Measurements from ENCODE around the gene YBEY.
"Not testable (repeated sequence)": the region's sequence is repeated elsewhere in the genome, so short reads cannot be mapped to it uniquely, and the experiment has no call there.

YBEY gene, protein sequence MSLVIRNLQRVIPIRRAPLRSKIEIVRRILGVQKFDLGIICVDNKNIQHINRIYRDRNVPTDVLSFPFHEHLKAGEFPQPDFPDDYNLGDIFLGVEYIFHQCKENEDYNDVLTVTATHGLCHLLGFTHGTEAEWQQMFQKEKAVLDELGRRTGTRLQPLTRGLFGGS

GRCh38 chr21:46285761-46286647, at the start of gene YBEY:
TSS of gene YBEY (plus strand) at chr21:46286342. CDS start at chr21:46286914, 572 bp downstream.
- ATAC-seq, result peak; percentile 91 to 92

DNA sequence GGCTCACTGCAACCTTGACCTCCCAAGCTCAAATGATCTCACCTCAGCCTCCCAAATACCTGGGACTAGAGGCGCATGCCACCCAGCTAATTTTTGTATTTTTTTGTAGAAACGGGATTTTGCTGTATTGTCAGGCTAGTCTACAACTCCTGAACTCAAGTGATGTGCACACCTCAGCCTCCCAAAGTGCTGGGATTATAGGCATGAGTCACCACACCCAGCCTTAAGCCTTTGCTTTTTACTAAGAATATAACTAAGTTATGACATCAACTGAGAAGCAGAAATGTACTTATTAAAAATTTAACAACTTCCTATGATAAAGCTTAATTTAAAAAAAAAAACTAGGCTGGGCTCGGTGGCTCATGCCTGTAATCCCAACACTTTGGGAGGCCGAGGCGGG, 48.7 kb upstream of the YBEY start:
- ATAC-seq, result no peak

DNA sequence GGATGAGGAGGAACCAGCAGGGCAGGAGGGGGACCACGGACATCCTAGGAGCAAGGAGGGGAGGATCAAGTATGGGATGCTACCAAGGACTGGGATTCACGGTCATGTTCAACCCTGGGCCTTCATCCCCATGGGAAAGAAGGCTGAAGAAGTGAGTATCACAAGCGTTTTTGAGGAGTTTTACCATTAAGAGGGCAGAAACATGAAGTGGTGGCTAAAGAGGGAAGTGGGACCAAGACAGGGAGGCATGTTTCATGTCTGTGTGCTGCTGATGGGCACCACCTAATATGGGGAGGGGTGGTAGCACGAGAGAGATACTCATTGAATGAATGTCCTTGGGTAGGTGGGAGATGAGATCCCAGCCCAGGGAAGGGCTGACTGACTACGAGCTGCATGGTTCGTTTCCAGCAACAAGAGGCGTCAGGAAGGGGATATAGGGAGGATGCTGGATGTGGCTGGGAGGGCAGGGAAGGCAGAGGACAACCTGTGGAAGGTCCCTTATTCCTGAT, 46.3 kb upstream of the YBEY start:
- no peak for ATAC-seq

GRCh38 chr21:46241577-46241976, 44.6 kb upstream of the YBEY start:
- not testable (repeated sequence) for ATAC-seq

GRCh38 chr21:46243325-46243724, 42.8 kb upstream of the YBEY start:
- ATAC-seq, result no peak

- no peak for ATAC-seq
These were observed 42.2 kb upstream of the YBEY start for GRCh38 chr21:46243960-46244361.

GRCh38 chr21:46244602-46245001, 41.5 kb upstream of the YBEY start:
- no peak for ATAC-seq

DNA sequence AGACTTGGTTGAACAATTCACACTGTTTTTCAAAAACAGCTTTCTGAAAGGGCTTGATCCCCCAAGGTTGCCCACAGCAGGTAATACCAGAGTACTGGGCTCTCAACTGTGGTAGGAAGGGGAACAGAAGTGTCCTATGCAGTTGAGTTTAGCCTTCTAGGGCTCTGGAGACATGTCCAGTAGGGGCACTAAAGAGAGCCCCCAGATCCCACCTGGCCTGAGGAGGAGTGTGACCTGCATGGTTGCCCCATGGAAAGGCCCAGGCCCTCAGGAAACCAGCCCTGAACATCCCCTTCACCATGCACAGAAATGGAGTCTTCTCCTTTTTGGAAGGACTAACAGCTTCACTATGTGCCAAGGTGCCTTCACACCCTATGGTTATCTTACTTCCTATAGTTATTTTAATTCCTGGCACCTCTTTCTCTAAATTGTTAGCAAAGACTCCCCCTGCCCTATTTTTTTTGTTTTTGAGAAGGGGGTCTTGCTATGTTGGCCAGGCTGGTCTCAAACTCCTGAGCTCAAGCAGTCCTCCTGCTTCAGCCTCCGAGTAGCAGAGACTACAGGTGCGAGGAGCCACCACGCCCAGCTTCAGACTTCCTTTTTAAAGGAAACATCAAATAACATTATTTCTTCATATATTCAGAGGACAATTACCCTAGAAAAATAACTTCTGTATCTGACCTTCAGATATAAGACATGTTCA, 40.8 kb upstream of the YBEY start:
- no peak for ATAC-seq

- no peak for ATAC-seq
These were observed 39.8 kb upstream of the YBEY start for GRCh38 chr21:46246345-46246744.

DNA sequence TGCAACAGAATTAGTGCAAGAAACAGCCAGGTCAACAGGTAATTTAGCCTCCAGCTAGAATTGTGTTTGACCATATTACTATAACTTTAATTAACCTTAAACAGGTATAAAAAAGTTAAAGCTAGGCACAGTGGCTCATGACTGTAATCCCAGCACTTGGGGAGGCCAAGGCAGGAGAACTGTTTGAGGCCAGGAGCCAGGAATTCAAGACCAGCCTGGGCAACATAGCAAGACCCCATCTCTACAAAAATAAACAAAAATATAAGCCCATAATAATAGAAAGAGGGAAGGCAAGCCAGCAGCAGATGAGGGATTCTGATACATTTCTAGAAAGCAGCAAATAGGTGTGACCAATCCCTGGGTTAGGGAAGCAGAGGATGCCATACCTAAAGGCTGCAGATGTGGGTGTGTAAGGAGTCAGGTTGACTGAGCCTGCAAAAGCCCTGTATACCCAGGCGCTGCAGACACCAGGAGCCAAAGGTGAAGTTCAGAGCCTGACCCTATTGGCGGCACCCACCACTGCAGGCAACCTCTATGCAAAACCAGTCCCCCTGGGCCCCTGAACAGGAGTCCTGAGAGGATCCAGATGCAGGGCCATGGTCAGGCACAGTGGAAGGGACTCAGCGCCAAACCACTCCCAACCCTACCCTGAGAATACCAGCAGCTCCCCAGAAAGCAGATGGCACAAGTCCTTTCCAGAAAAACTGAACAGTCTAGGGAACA, 38.3 kb upstream of the YBEY start:
- no peak for ATAC-seq

GRCh38 chr21:46248422-46248782, 37.7 kb upstream of the YBEY start:
- no peak for ATAC-seq

GRCh38 chr21:46248827-46249226, 37.3 kb upstream of the YBEY start:
- no peak for ATAC-seq

GRCh38 chr21:46250146-46250725, 35.9 kb upstream of the YBEY start:
- ATAC-seq, result no peak

DNA sequence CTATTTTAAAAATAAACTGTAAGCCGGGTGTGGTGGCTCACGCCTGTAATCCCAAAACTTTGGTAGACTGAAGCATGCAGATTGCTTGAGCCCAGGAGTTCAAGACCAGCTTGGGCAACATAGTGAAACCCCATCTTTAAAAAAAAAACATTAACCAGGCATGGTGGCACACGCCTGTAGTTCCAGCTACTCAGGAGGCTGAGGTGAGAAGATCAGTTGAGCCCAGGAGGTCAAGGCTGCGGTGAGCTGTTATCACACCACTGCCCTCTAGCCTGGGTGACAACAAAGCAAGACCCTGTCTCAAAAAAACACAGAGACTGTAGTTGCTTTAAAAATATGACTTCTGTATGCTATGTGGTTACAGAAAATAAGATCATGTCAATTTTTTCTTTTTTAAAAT, 33.3 kb upstream of the YBEY start:
- ATAC-seq, result no peak

DNA sequence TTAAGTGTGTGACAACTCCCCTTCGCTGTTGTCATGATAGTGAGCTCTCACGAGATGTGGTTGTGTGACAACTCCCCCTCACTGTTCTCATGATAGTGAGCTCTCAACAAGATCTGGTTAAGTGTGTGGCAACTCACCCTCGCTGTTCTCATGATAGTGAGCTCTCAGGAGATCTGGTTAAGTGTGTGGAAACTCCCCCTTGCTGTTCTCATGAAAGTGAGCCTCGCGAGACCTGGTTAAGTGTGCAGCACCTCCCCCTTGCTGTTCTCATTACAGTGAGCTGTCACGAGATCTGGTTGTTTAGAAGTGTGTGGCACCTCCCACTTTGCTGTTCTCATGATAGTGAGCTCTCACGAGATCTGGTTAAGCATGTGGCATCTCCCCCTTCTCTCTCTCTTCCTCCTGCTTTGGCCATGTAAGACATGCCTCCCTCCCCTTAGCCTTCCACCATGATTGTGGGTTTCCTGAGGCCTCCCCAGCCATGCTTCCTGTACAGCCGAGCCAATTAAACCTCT, 32.5 kb upstream of the YBEY start:
- peak; percentile 91 to 93 for ATAC-seq

DNA sequence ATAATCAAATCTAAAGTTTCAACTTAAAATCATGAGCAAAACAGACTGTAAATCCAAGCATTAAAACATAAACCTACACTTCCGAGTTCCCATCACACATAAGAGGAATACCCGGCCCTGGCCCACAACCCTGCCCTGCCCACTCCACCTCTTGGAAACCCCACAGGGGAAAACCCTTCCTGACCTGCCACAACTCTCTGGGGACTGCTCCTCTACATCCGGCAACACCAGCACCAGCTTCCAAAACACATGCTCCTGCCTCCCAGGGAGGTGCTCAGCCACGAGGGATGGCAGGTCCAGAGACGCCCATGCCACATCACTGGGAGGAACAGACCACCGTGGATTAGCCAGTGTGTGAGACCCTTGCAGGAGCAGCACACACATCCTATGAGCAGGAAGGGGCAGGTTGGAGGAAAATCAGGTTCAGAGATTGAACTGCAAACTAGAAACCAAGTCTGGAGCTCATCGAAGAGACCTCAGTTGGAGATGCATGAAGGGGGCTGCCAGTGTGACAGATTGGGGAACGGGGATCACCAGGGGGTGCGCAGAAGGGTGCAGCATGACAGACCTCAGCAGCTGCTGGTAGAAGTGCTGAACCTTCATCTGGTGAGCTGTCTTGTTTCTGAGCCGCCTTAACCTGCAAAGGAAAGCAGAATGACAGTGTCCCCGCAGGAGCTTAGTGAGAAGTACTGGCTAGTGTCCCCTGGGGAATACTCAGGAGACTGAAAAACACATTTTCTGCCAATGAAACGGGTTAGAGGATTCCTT, 31.8 kb upstream of the YBEY start:
- ATAC-seq, result no peak

DNA sequence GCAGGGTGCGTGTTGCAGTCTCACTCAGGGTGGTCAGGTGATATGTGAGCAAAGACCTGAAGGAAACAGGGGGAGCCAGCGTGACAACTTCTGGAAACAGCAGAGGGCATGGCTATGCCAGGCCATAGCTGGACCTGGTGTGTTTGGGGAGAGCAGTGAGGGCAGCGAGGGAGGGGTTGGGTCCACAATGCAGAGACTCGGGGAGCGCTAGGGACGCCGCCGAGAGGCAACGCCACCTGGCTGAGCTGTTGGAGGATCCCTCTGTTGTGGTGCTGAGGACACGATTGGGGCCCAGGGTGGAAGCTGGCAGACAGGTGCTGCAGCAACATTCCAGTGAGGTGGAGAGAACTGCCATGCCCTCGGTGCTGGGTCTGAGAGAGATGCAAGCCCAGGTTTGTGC, 31.0 kb upstream of the YBEY start:
- ATAC-seq, result no peak

GRCh38 chr21:46255758-46256337, 30.3 kb upstream of the YBEY start:
- ATAC-seq, result no peak

- no peak for ATAC-seq
These were observed 29.6 kb upstream of the YBEY start for GRCh38 chr21:46256501-46256994.

- ATAC-seq, result no peak
These were observed 22.0 kb upstream of the YBEY start for GRCh38 chr21:46264046-46264689.
